ENCODE measurements around the gene RNF217. TPM values are rescaled to one million over a fixed set of nuclear protein-coding genes. Genes with fewer than 3 reads are reported as not detected.

Gene RNF217
- total RNA-seq, 1 donor from 2014 or later, result 5.9 TPM

- H3K27ac Mint-ChIP-seq (ENCODE audit: unreplicated experiment), result no peak overlapping the region
These were observed 12.6 kb downstream of the RNF217 start for GRCh38 chr6:124974771-124975377.

GRCh38 chr6:124977067-124977908, 15.1 kb downstream of the RNF217 start:
- peaks cover 14% of the 10 kb centered on the region for H3K36me3 Mint-ChIP-seq (ENCODE audit: unreplicated experiment)
- no peaks in the 10 kb centered on the region for H3K27me3 Mint-ChIP-seq (ENCODE audit: unreplicated experiment)
- no peak overlapping the region for H3K4me3 Mint-ChIP-seq (ENCODE audit: unreplicated experiment)
- H3K4me1 Mint-ChIP-seq (ENCODE audit: low read depth, unreplicated experiment), result no peaks in the 10 kb centered on the region
- H3K27ac Mint-ChIP-seq (ENCODE audit: unreplicated experiment), result no peak overlapping the region
- H3K9me3 Mint-ChIP-seq (ENCODE audit: unreplicated experiment), result no peaks in the 10 kb centered on the region
- DNase-seq, result no peak
- TF ChIP-seq CTCF (IDR thresholded peaks at IDR 0.05; ENCODE audit: partially characterized antibody, unreplicated experiment), result no peak

More at GRCh38 chr6:124974771-124975377, 12.6 kb downstream of the RNF217 start:
- TF ChIP-seq CTCF (IDR thresholded peaks at IDR 0.05; ENCODE audit: partially characterized antibody, unreplicated experiment), result no peak
- Mint-ChIP-seq H3K36me3 (ENCODE audit: unreplicated experiment) (peaks cover 14% of the 10 kb centered on the region), H3K4me3 (ENCODE audit: unreplicated experiment) (no peak overlapping the region), H3K4me1 (ENCODE audit: low read depth, unreplicated experiment) (no peaks in the 10 kb centered on the region), H3K27me3 (ENCODE audit: unreplicated experiment) (no peaks in the 10 kb centered on the region), H3K9me3 (ENCODE audit: unreplicated experiment) (no peaks in the 10 kb centered on the region)
- DNase-seq, result no peak

- DNase-seq, result no peak
- no peak for TF ChIP-seq CTCF (IDR thresholded peaks at IDR 0.05; ENCODE audit: partially characterized antibody, unreplicated experiment)
- H3K4me3 Mint-ChIP-seq (ENCODE audit: unreplicated experiment), result no peak overlapping the region
- no peaks in the 10 kb centered on the region for H3K4me1 Mint-ChIP-seq (ENCODE audit: low read depth, unreplicated experiment)
- H3K9me3 Mint-ChIP-seq (ENCODE audit: unreplicated experiment), result no peaks in the 10 kb centered on the region
- no peak overlapping the region for H3K27ac Mint-ChIP-seq (ENCODE audit: unreplicated experiment)
- peaks cover 14% of the 10 kb centered on the region for H3K36me3 Mint-ChIP-seq (ENCODE audit: unreplicated experiment)
- no peaks in the 10 kb centered on the region for H3K27me3 Mint-ChIP-seq (ENCODE audit: unreplicated experiment)
These were observed 16.4 kb downstream of the RNF217 start for GRCh38 chr6:124978451-124979293.

- Mint-ChIP-seq H3K27ac (ENCODE audit: unreplicated experiment) (no peak overlapping the region), H3K9me3 (ENCODE audit: unreplicated experiment) (no peaks in the 10 kb centered on the region), H3K27me3 (ENCODE audit: unreplicated experiment) (no peaks in the 10 kb centered on the region), H3K36me3 (ENCODE audit: unreplicated experiment) (peaks cover 14% of the 10 kb centered on the region), H3K4me1 (ENCODE audit: low read depth, unreplicated experiment) (no peaks in the 10 kb centered on the region), H3K4me3 (ENCODE audit: unreplicated experiment) (no peak overlapping the region)
- no peak for TF ChIP-seq CTCF (IDR thresholded peaks at IDR 0.05; ENCODE audit: partially characterized antibody, unreplicated experiment)
- DNase-seq, result no peak
These were observed 17.0 kb downstream of the RNF217 start for GRCh38 chr6:124979294-124979678.
